ENCODE data around the gene JKAMP. TPM values are rescaled to one million over a fixed set of nuclear protein-coding genes. Genes with fewer than 3 reads are reported as not detected.

Gene JKAMP
- total RNA-seq, 1 experiment from 2014 or later: 29.7 TPM

GRCh38 chr14:59500732-59501131, 16.4 kb downstream of the JKAMP start:
- no peak for DNase-seq (ENCODE audit: unreplicated experiment)
- intact Hi-C loops (cut with micrococcal nuclease): loop anchor here (10.0 kb wide), 2 partner anchors 74 to 184 kb away; partner anchors contain the start of gene CCDC175
- TF ChIP-seq, protein P1, sequence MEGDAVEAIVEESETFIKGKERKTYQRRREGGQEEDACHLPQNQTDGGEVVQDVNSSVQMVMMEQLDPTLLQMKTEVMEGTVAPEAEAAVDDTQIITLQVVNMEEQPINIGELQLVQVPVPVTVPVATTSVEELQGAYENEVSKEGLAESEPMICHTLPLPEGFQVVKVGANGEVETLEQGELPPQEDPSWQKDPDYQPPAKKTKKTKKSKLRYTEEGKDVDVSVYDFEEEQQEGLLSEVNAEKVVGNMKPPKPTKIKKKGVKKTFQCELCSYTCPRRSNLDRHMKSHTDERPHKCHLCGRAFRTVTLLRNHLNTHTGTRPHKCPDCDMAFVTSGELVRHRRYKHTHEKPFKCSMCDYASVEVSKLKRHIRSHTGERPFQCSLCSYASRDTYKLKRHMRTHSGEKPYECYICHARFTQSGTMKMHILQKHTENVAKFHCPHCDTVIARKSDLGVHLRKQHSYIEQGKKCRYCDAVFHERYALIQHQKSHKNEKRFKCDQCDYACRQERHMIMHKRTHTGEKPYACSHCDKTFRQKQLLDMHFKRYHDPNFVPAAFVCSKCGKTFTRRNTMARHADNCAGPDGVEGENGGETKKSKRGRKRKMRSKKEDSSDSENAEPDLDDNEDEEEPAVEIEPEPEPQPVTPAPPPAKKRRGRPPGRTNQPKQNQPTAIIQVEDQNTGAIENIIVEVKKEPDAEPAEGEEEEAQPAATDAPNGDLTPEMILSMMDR (IDR thresholded peaks at IDR 0.05; ENCODE audit: unreplicated experiment): no peak
- CTCF ChIA-PET: interaction anchor here (0.7 kb wide), 1 partner anchor 1816 kb away, joined by 3 read pairs; no protein-coding TSS in a partner anchor
- no peaks in the 10 kb centered on the region for H3K27me3 Mint-ChIP-seq (ENCODE audit: insufficient read depth, unreplicated experiment)
- no TSS peak for BruUV-seq (replicated peaks)
- no peak overlapping the region for H3K4me3 Mint-ChIP-seq (ENCODE audit: unreplicated experiment)
- no peaks in the 10 kb centered on the region for H3K9me3 Mint-ChIP-seq (ENCODE audit: unreplicated experiment)
- H3K27ac Mint-ChIP-seq (ENCODE audit: low read depth, unreplicated experiment): no peak overlapping the region
- POLR2A ChIA-PET: interaction anchor here (1.3 kb wide), 1 partner anchor 16 kb away, joined by 4 read pairs; the partner anchor contains the start of genes JKAMP and L3HYPDH
- H3K36me3 Mint-ChIP-seq (ENCODE audit: insufficient read depth, unreplicated experiment): peaks cover 23% of the 10 kb centered on the region
- no peaks in the 10 kb centered on the region for H3K4me1 Mint-ChIP-seq (ENCODE audit: insufficient read depth, unreplicated experiment)

- CTCF ChIA-PET: interaction anchor here (0.6 to 0.9 kb wide), 3 partner anchors 394 to 763 kb away, joined by 3 to 5 read pairs (median 3); no protein-coding TSS in a partner anchor
- Mint-ChIP-seq H3K4me3 (ENCODE audit: unreplicated experiment) (no peak overlapping the region), H3K27me3 (ENCODE audit: insufficient read depth, unreplicated experiment) (no peaks in the 10 kb centered on the region), H3K4me1 (ENCODE audit: insufficient read depth, unreplicated experiment) (no peaks in the 10 kb centered on the region), H3K9me3 (ENCODE audit: unreplicated experiment) (no peaks in the 10 kb centered on the region), H3K27ac (ENCODE audit: low read depth, unreplicated experiment) (no peak overlapping the region), H3K36me3 (ENCODE audit: insufficient read depth, unreplicated experiment) (peaks cover 15% of the 10 kb centered on the region)
- intact Hi-C loops (cut with micrococcal nuclease): loop anchor here (10.0 kb wide), 2 partner anchors 72 to 182 kb away; partner anchors contain the start of gene CCDC175
- TF ChIP-seq, protein P1 (IDR thresholded peaks at IDR 0.05; ENCODE audit: unreplicated experiment): no peak
- POLR2A ChIA-PET: interaction anchor here (1.2 kb wide), 1 partner anchor 17 kb away, joined by 4 read pairs; no protein-coding TSS in a partner anchor
- DNase-seq (ENCODE audit: unreplicated experiment): no peak
- no TSS peak for BruUV-seq (replicated peaks)
Measured at GRCh38 chr14:59503256-59503655, 18.9 kb downstream of the JKAMP start.

- Mint-ChIP-seq H3K9me3 (ENCODE audit: unreplicated experiment) (no peaks in the 10 kb centered on the region), H3K36me3 (ENCODE audit: insufficient read depth, unreplicated experiment) (peaks cover 13% of the 10 kb centered on the region), H3K27me3 (ENCODE audit: insufficient read depth, unreplicated experiment) (no peaks in the 10 kb centered on the region), H3K4me3 (ENCODE audit: unreplicated experiment) (no peak overlapping the region), H3K4me1 (ENCODE audit: insufficient read depth, unreplicated experiment) (no peaks in the 10 kb centered on the region), H3K27ac (ENCODE audit: low read depth, unreplicated experiment) (no peak overlapping the region)
- peak; percentile 72 for DNase-seq (ENCODE audit: unreplicated experiment)
- CTCF ChIA-PET: interaction anchor here (0.6 to 4.3 kb wide), 26 partner anchors 10 to 479 kb away, joined by 3 to 45 read pairs (median 4); no protein-coding TSS in a partner anchor
- POLR2A ChIA-PET: interaction anchor here (0.6 to 2.1 kb wide), 3 partner anchors 23 to 133 kb away, joined by 3 to 6 read pairs (median 3); partner anchors contain the start of genes JKAMP and L3HYPDH
- TF ChIP-seq, protein P1 (IDR thresholded peaks at IDR 0.05; ENCODE audit: unreplicated experiment): peak; percentile 81
- no TSS peak for BruUV-seq (replicated peaks)
- intact Hi-C loops (cut with micrococcal nuclease): loop anchor here (1.0 to 10.0 kb wide), 5 partner anchors 68 to 678 kb away; partner anchors contain the start of gene CCDC175
Measured at GRCh38 chr14:59507063-59507751, 22.9 kb downstream of the JKAMP start.

- POLR2A ChIA-PET: interaction anchor here (0.6 to 2.1 kb wide), 3 partner anchors 24 to 132 kb away, joined by 3 to 6 read pairs (median 3); partner anchors contain the start of genes JKAMP and L3HYPDH
Measured at GRCh38 chr14:59507752-59508103, 23.4 kb downstream of the JKAMP start.

More at GRCh38 chr14:59507752-59508103, 23.4 kb downstream of the JKAMP start:
- peak; percentile 51 for DNase-seq (ENCODE audit: unreplicated experiment)
- BruUV-seq (replicated peaks): no TSS peak
- no peaks in the 10 kb centered on the region for H3K27me3 Mint-ChIP-seq (ENCODE audit: insufficient read depth, unreplicated experiment)
- TF ChIP-seq, protein P1 (IDR thresholded peaks at IDR 0.05; ENCODE audit: unreplicated experiment): no peak
- no peaks in the 10 kb centered on the region for H3K9me3 Mint-ChIP-seq (ENCODE audit: unreplicated experiment)
- peaks cover 13% of the 10 kb centered on the region for H3K36me3 Mint-ChIP-seq (ENCODE audit: insufficient read depth, unreplicated experiment)
- peak overlapping the region; percentile 51 for H3K27ac Mint-ChIP-seq (ENCODE audit: low read depth, unreplicated experiment)
- H3K4me3 Mint-ChIP-seq (ENCODE audit: unreplicated experiment): no peak overlapping the region
- intact Hi-C loops (cut with micrococcal nuclease): loop anchor here (1.0 to 10.0 kb wide), 5 partner anchors 67 to 677 kb away; partner anchors contain the start of gene CCDC175
- H3K4me1 Mint-ChIP-seq (ENCODE audit: insufficient read depth, unreplicated experiment): no peaks in the 10 kb centered on the region
- CTCF ChIA-PET: interaction anchor here (0.8 to 4.3 kb wide), 16 partner anchors 10 to 479 kb away, joined by 3 to 45 read pairs (median 5); no protein-coding TSS in a partner anchor

Data from MCF 10A (cell line).